AML-193 (cell line): ENCODE measurements around the gene ADAMTSL2.
A peak's percentile ranks its signal among the peaks of the same experiment; 100 is the strongest.

Experiments used
- DNase-seq, 2 experiments: peaks; one replicate each; lab custom pipeline; 2025; lab: John Stamatoyannopoulos, UW

ADAMTSL2 gene

GRCh38 chr9:133518200-133518599, 16.3 kb upstream of the ADAMTSL2 start:
- DNase-seq: no peak

GRCh38 chr9:133518706-133519449, 15.6 kb upstream of the ADAMTSL2 start:
- DNase-seq: no peak

GRCh38 chr9:133519693-133520092, 14.8 kb upstream of the ADAMTSL2 start:
- no peak for DNase-seq

GRCh38 chr9:133520121-133520835, 14.2 kb upstream of the ADAMTSL2 start:
- DNase-seq: no peak

- no peak for DNase-seq
Measured at GRCh38 chr9:133521122-133522072, 13.1 kb upstream of the ADAMTSL2 start.

- DNase-seq: no peak
Measured at GRCh38 chr9:133522073-133522910, 12.2 kb upstream of the ADAMTSL2 start.

GRCh38 chr9:133523106-133523505, 11.4 kb upstream of the ADAMTSL2 start:
- DNase-seq: no peak

- DNase-seq: no peak
Measured at GRCh38 chr9:133524146-133524545, 10.4 kb upstream of the ADAMTSL2 start.

- DNase-seq: no peak
Measured at GRCh38 chr9:133524679-133525228, 9.8 kb upstream of the ADAMTSL2 start, which contains the start of gene MYMK. Gene MYMK, minus strand, starts transcription at chr9:133524959. Its CDS starts 115 bp downstream, at chr9:133524844.

GRCh38 chr9:133525677-133526076, 8.8 kb upstream of the ADAMTSL2 start:
- no peak for DNase-seq

GRCh38 chr9:133526721-133527321, 7.7 kb upstream of the ADAMTSL2 start:
- DNase-seq: no peak

GRCh38 chr9:133527444-133527920, 7.0 kb upstream of the ADAMTSL2 start:
- no peak for DNase-seq

GRCh38 chr9:133528001-133528875, 6.3 kb upstream of the ADAMTSL2 start:
- no peak for DNase-seq

GRCh38 chr9:133528876-133529241, 5.6 kb upstream of the ADAMTSL2 start:
- no peak for DNase-seq

- DNase-seq: no peak
Measured at GRCh38 chr9:133529457-133529856, 5.0 kb upstream of the ADAMTSL2 start.

GRCh38 chr9:133529874-133530273, 4.6 kb upstream of the ADAMTSL2 start:
- DNase-seq: no peak

GRCh38 chr9:133531293-133531692, 3.2 kb upstream of the ADAMTSL2 start:
- DNase-seq: no peak

- DNase-seq: peak; percentile 19 to 29
Measured at GRCh38 chr9:133532937-133533668, 1.4 kb upstream of the ADAMTSL2 start.

GRCh38 chr9:133533857-133534256, 647 bp upstream of the ADAMTSL2 start:
- no peak for DNase-seq
